Peyer's patch (tissue), 4 donors: ENCODE measurements around the gene FH. TPM values are rescaled to one million over a fixed set of nuclear protein-coding genes. Genes with fewer than 3 reads are reported as not detected.

ENCODE experiments used
- DNase-seq, 3 donors: peaks; one replicate each; pipeline ENCODE4 v3.0.0-alpha.2; 2017 to 2019
- H3K27ac ChIP-seq, 4 donors: fragments of 200-600 bp; sonication (generic); one replicate each; pipeline ENCODE4 v1.5.1; 2016 to 2019
- H3K27me3 ChIP-seq, 2 donors: fragments of 200-600 bp; sonication (generic); one replicate each; pipeline ENCODE4 v1.5.1; 2019
- H3K36me3 ChIP-seq, 3 donors: fragments of 200-600 bp; sonication (generic); one replicate each; pipeline ENCODE4 v1.5.1; 2016 to 2019
- H3K4me1 ChIP-seq, 4 donors: fragments of 200-600 bp; sonication (generic); one replicate each; pipeline ENCODE4 v1.5.1; 2016 to 2019
- H3K4me3 ChIP-seq, 4 donors: fragments of 200-600 bp; sonication (generic); 1 replicate in 3 of 4; 2 replicates in 1 of 4; pipeline ENCODE4 v1.5.1; 2016 to 2019; ENCODE audit warnings: mild to moderate bottlenecking in 1 of 4
- H3K9me3 ChIP-seq, 4 donors: fragments of 200-600 bp; sonication (generic); one replicate each; pipeline ENCODE4 v1.5.1; 2016 to 2019; ENCODE audit warnings: mild to moderate bottlenecking in 1 of 4
- POLR2A ChIP-seq, 2 donors: fragments of 450-650 bp; IDR thresholded peaks; one replicate each; pipeline ENCODE4 v1.5.1; 2017; ENCODE audit warnings: antibody characterized with exemption in 2 of 2, mild to moderate bottlenecking in 2 of 2, moderate library complexity in 2 of 2
- total RNA-seq, 4 donors: library from RNA; depleted of rRNA; stranded (reverse); fragments of >200 nt; gene quantifications; one replicate each; pipeline ENCODE4 v1.1.0, GENCODE V29; 2016
- TF ChIP-seq, protein P1 (sequence below), 6 experiments: fragments of 450-650 bp in 4 of 6; fragments of 200-600 bp in 2 of 6; sonication (generic) in 1 of 6; IDR thresholded peaks; one replicate each; pipeline ENCODE4 v1.5.1; 2017 to 2019; ENCODE audit warnings: antibody characterized with exemption in 6 of 6, mild to moderate bottlenecking in 3 of 6, moderate library complexity in 1 of 6

Gene FH
- total RNA-seq, 4 donors from 2014 or later, result 29.7 to 91.3 (median 56.1) TPM

DNA sequence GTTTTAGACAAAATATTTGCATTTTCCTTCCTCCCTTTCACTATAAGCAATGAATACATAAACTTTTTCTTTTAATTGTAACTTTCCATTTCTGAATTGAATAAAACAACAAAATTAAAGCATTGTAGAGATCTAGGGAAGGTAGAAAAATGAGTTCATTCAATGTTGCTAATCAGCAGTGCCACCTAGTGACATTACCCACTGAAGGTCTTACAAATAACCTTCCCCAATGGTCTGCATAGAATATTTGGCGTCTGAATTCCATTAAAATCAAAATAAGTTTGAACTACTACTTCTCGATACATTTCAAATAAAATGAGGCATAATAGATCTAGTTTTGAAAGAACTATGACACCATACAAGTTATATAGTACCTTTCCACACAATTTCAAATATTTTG lies 19.6 kb downstream of the FH start:
- TF ChIP-seq, protein P1, sequence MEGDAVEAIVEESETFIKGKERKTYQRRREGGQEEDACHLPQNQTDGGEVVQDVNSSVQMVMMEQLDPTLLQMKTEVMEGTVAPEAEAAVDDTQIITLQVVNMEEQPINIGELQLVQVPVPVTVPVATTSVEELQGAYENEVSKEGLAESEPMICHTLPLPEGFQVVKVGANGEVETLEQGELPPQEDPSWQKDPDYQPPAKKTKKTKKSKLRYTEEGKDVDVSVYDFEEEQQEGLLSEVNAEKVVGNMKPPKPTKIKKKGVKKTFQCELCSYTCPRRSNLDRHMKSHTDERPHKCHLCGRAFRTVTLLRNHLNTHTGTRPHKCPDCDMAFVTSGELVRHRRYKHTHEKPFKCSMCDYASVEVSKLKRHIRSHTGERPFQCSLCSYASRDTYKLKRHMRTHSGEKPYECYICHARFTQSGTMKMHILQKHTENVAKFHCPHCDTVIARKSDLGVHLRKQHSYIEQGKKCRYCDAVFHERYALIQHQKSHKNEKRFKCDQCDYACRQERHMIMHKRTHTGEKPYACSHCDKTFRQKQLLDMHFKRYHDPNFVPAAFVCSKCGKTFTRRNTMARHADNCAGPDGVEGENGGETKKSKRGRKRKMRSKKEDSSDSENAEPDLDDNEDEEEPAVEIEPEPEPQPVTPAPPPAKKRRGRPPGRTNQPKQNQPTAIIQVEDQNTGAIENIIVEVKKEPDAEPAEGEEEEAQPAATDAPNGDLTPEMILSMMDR (IDR thresholded peaks at IDR 0.05), result peak in 3 of 6 experiments; percentile 30 to 50 (median 39)
- TF ChIP-seq POLR2A (IDR thresholded peaks at IDR 0.05), result no peak
- H3K4me3 ChIP-seq, result no peak overlapping the region
- H3K36me3 ChIP-seq, result peaks cover 0 to 91% (median 0%) of the 10 kb centered on the region in 3 donors
- no peak overlapping the region for H3K27ac ChIP-seq
- H3K9me3 ChIP-seq, result no peaks in the 10 kb centered on the region
- no peaks in the 10 kb centered on the region for H3K4me1 ChIP-seq
- no peaks in the 10 kb centered on the region for H3K27me3 ChIP-seq
- no peak for DNase-seq

DNA sequence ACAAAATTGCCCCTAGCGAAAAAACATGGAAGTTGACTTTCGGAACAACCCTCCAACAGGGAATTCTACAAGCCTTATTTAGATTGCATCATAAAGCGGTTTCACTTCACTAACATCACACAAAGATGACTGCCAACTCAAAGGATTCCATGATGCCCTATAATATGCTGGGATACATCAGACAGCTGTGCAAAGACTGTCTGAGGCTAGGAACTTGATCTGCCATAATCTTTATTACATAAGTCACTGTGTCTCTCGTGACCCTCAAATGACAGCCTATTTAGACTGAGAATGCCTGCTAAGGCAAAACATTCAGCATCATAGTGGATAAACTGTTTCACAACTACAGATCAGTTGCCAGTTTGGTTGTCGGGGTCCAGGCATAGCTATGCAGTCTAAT lies 23.8 kb downstream of the FH start:
- Histone ChIP-seq H3K4me3 (no peak overlapping the region), H3K27ac (no peak overlapping the region), H3K36me3 (peaks cover 0 to 64% (median 0%) of the 10 kb centered on the region in 3 donors), H3K9me3 (no peaks in the 10 kb centered on the region), H3K4me1 (no peaks in the 10 kb centered on the region), H3K27me3 (no peaks in the 10 kb centered on the region)
- TF ChIP-seq, protein P1 (IDR thresholded peaks at IDR 0.05), result no peak
- no peak for TF ChIP-seq POLR2A (IDR thresholded peaks at IDR 0.05)
- DNase-seq, result no peak

DNA sequence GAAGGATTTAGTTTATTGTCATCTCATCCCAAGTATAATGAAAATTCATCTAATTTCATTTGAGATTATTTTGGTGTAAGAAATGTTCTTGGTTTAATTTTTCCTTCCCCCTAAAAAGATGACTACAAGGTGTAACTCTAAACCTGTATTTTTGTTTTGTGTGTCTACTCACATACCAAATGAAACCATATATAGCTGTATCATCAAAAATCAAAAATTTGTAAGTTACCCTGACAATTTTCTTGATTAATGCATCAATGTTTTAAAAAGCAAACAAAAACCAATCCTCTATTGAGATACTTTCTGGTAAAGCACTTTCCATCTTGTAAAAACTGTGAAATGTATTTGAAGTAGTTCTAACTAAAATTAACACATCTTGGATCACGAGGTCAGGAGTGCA lies 30.8 kb downstream of the FH start:
- Histone ChIP-seq H3K36me3 (no peaks in the 10 kb centered on the region), H3K27me3 (no peaks in the 10 kb centered on the region), H3K4me1 (no peaks in the 10 kb centered on the region), H3K27ac (no peak overlapping the region), H3K9me3 (no peaks in the 10 kb centered on the region), H3K4me3 (no peak overlapping the region)
- TF ChIP-seq, protein P1 (IDR thresholded peaks at IDR 0.05), result no peak
- no peak for TF ChIP-seq POLR2A (IDR thresholded peaks at IDR 0.05)
- DNase-seq, result no peak

DNA sequence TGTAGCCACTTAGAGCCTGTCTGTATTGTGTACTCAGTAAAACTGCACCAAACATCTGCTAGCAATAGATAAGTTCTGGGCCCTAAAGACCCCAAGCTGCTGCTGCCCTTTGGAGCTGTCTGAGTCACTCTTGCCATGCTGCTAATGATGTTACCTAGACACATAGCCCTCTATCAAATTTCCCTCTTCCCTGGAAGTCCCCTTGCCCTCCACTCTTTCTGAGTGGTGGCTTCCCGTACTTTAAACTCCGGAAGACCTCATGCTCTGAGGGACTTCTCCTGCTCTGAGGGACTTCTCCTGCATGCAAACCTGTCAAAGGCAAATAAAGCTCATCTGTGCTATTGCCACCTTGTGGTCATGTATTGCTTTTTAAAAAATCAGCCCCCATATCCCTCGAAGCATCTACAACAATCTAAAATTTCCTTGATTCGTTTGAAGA lies 34.0 kb downstream of the FH start:
- no peak for TF ChIP-seq POLR2A (IDR thresholded peaks at IDR 0.05)
- TF ChIP-seq, protein P1 (IDR thresholded peaks at IDR 0.05), result peak in 4 of 6 experiments; percentile 18 to 45 (median 42)
- H3K4me1 ChIP-seq, result no peaks in the 10 kb centered on the region
- no peaks in the 10 kb centered on the region for H3K36me3 ChIP-seq
- H3K27me3 ChIP-seq, result no peaks in the 10 kb centered on the region
- no peak for DNase-seq
- no peak overlapping the region for H3K27ac ChIP-seq
- H3K9me3 ChIP-seq, result no peaks in the 10 kb centered on the region
- H3K4me3 ChIP-seq, result no peak overlapping the region

DNA sequence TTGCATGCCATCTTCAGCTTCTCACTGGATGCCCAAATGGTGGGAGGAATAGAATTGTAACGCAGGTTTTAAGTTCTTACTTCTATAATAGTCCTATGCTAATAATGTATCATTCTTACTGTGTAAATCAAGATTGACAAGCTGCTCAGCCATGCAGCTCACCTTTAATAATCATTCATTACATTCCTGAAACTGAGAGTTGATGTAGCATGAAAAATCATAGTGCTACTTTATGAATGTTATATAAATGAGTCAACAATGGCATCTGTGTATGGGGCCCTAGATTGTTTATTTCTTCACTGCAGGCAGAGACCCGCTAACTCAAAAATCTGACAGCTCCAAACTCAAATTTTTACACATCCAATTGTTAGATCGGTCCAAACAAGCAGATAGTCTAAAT lies 34.4 kb downstream of the FH start:
- Histone ChIP-seq H3K9me3 (no peaks in the 10 kb centered on the region), H3K27ac (no peak overlapping the region), H3K36me3 (no peaks in the 10 kb centered on the region), H3K4me1 (no peaks in the 10 kb centered on the region), H3K4me3 (no peak overlapping the region), H3K27me3 (no peaks in the 10 kb centered on the region)
- TF ChIP-seq, protein P1 (IDR thresholded peaks at IDR 0.05), result no peak
- TF ChIP-seq POLR2A (IDR thresholded peaks at IDR 0.05), result no peak
- no peak for DNase-seq

DNA sequence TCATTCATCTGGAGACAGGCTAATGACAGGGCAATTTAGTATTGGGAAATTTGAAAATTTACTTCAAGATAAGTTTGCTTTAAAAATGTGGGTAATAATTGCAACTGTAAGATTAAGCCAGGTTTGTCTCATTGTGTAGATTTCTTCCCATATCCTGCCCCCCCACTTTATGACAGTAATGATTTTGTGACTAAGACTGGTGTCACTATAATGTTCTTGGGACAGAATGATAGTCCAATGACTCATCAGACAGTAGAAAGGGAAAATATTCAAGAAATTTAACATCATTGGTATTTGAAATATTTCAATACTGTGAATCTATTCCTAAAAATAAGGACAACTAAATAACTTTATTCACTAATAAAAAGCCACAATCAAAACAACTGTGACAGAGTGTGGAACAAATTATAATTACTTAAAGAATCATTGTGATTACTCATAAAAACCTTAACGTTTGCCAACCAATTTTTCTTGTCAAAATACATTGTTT lies 36.7 kb downstream of the FH start:
- no peak overlapping the region for H3K4me3 ChIP-seq
- H3K27me3 ChIP-seq, result no peaks in the 10 kb centered on the region
- H3K4me1 ChIP-seq, result no peaks in the 10 kb centered on the region
- H3K27ac ChIP-seq, result no peak overlapping the region
- no peaks in the 10 kb centered on the region for H3K36me3 ChIP-seq
- H3K9me3 ChIP-seq, result no peaks in the 10 kb centered on the region
- DNase-seq, result no peak
- TF ChIP-seq POLR2A (IDR thresholded peaks at IDR 0.05), result no peak
- TF ChIP-seq, protein P1 (IDR thresholded peaks at IDR 0.05), result no peak
